Pulmonary artery endothelial cell (primary cell): ENCODE data around the gene PCDHGA1. TPM values are rescaled to one million over a fixed set of nuclear protein-coding genes. Genes with fewer than 3 reads are reported as not detected.
"Not testable (repeated sequence)": the region's sequence is repeated elsewhere in the genome, so short reads cannot be mapped to it uniquely, and the experiment has no call there.

Experiments used
- DNase-seq: peaks from one replicate; pipeline ENCODE4 v3.0.0-alpha.2; 2011; ENCODE audit warnings: low read depth, low spot score
- total RNA-seq: library from RNA; depleted of rRNA; stranded (reverse); fragments of >200 nt; gene quantifications from 2 replicates; pipeline ENCODE4 v1.2.3, GENCODE V29; 2014

Gene PCDHGA1
- total RNA-seq, 1 donor from 2014 or later = 0.20 TPM

DNA sequence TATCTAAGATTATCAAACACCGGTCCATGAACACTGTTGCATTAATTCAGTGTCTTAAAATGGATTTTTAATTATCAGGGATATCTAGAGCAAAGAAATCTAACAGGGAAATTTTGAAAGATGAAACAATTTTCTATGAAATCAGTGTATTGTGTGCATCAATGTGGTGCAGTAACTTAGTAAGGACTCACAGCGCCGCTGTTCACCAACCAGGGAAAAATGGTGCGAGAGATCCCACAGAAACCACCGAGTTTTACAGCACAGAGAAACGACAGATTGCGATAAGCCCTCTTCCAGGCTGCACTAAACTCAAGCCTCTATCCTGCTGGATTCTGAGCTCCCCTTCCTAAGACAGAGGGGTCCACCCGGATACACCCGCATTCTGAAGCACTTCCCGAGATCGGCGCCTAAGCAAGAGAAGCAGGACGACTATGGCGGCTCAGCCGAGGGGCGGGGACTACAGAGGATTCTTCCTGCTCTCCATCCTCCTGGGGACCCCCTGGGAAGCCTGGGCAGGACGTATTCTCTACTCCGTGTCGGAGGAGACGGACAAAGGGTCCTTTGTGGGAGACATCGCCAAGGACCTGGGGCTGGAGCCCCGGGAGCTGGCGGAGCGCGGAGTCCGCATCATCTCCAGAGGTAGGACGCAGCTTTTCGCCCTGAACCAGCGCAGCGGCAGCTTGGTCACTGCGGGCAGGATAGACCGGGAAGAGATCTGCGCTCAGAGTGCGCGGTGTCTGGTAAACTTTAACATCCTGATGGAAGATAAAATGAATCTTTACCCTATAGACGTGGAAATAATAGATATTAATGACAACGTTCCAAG lies 52.4 kb downstream of the PCDHGA1 start, which contains the start of gene PCDHGA7:
PCDHGA7 (plus strand) TSS at position 274 of the 826 bp plus-strand sequence; CDS start at position 432, 158 bp downstream.
- DNase-seq = no peak

DNA sequence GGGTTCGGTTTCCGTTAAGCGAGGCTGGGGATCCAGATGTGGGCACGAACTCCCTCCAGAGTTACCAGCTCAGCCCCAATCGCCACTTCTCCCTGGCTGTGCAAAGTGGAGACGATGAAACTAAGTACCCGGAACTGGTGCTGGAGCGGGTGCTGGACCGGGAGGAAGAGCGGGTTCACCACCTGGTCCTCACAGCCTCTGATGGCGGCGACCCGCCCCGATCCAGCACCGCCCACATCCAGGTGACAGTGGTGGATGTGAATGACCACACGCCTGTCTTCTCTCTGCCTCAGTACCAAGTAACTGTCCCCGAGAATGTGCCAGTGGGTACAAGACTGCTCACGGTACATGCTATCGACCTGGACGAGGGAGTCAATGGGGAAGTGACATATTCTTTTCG lies 53.0 kb downstream of the PCDHGA1 start:
- DNase-seq = no peak

- DNase-seq = no peak
Measured at GRCh38 chr5:141384471-141385267, 54.4 kb downstream of the PCDHGA1 start.

GRCh38 chr5:141387557-141388311 lies 57.4 kb downstream of the PCDHGA1 start, which contains the start of gene PCDHGB4:
Gene PCDHGB4, plus strand, starts transcription at chr5:141387698. Its CDS starts 187 bp downstream, at chr5:141387885.
- DNase-seq = not testable (repeated sequence)

DNA sequence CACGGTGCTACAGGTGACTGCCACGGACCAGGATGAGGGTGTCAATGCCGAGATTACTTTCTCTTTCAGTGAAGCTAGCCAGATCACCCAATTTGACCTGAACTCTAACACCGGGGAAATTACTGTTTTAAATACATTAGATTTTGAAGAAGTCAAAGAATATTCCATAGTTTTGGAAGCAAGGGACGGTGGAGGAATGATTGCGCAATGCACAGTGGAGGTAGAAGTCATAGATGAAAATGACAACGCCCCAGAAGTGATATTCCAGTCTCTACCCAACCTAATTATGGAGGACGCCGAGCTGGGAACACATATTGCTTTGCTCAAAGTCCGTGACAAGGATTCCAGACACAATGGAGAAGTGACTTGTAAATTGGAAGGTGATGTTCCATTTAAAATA lies 58.3 kb downstream of the PCDHGA1 start:
- no peak for DNase-seq

GRCh38 chr5:141389153-141390042 lies 59.1 kb downstream of the PCDHGA1 start:
- no peak for DNase-seq

- no peak for DNase-seq
Measured at GRCh38 chr5:141392429-141393198, 62.3 kb downstream of the PCDHGA1 start, which contains the start of gene PCDHGA8. Gene PCDHGA8, plus strand, starts transcription at chr5:141392633. Its CDS starts 181 bp downstream, at chr5:141392814.

DNA sequence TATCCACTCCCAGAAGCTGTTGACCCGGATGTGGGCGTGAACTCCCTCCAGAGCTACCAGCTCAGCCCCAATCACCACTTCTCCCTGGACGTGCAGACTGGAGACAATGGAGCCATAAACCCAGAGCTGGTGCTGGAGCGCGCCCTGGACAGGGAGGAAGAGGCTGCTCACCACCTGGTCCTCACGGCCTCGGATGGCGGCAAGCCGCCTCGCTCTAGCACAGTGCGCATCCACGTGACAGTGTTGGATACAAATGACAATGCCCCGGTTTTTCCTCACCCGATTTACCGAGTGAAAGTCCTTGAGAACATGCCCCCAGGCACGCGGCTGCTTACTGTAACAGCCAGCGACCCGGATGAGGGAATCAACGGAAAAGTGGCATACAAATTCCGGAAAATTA lies 63.0 kb downstream of the PCDHGA1 start:
- no peak for DNase-seq

DNA sequence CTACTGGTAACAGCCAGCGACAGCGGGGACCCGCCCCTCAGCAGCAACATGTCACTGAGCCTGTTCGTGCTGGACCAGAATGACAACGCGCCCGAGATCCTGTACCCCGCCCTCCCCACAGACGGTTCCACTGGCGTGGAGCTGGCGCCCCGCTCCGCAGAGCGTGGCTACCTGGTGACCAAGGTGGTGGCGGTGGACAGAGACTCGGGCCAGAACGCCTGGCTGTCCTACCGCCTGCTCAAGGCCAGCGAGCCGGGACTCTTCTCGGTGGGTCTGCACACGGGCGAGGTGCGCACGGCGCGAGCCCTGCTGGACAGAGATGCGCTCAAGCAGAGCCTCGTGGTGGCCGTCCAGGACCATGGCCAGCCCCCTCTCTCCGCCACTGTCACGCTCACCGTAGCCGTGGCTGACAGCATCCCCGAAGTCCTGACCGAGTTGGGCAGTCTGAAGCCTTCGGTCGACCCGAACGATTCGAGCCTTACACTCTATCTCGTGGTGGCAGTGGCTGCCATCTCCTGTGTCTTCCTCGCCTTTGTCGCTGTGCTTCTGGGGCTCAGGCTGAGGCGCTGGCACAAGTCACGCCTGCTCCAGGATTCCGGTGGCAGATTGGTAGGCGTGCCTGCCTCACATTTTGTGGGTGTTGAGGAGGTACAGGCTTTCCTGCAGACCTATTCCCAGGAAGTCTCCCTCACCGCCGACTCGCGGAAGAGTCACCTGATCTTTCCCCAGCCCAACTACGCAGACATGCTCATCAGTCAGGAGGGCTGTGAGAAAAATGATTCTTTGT lies 64.3 kb downstream of the PCDHGA1 start:
- DNase-seq = not testable (repeated sequence)

- DNase-seq = not testable (repeated sequence)
Measured at GRCh38 chr5:141397756-141398551, 67.6 kb downstream of the PCDHGA1 start, which contains the start of gene PCDHGB5. Gene PCDHGB5, plus strand, starts transcription at chr5:141397947. Its CDS starts 181 bp downstream, at chr5:141398128.

DNA sequence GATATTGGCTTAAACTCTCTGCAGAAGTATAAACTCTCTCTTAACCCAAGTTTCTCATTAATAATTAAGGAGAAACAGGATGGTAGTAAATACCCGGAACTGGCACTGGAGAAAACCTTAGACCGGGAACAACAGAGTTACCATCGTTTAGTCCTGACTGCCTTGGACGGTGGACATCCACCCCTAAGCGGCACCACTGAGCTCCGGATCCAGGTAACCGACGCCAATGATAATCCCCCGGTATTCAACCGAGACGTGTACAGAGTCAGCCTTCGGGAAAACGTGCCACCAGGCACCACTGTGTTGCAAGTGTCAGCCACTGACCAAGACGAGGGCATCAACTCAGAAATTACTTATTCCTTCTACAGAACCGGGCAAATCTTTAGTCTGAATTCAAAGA lies 68.3 kb downstream of the PCDHGA1 start:
- no peak for DNase-seq

DNA sequence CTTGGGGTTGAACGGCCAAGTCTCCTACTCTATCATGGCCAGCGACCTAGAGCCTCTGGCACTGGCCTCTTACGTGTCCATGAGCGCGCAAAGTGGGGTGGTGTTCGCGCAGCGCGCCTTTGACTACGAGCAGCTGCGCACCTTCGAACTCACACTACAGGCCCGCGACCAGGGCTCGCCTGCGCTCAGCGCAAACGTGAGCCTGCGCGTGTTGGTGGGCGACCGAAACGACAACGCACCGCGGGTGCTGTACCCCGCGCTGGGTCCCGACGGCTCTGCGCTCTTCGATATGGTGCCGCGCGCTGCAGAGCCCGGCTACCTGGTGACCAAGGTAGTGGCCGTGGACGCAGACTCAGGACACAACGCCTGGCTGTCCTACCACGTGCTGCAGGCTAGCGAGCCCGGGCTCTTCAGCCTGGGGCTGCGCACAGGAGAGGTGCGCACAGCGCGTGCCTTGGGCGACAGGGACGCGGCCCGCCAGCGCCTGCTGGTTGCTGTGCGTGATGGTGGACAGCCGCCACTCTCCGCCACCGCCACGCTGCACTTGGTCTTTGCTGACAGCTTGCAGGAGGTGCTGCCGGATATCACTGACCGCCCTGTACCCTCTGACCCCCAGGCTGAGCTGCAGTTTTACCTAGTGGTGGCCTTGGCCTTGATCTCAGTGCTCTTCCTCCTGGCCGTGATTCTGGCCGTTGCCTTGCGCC lies 69.4 kb downstream of the PCDHGA1 start:
- no peak for DNase-seq

GRCh38 chr5:141402553-141403243 lies 72.4 kb downstream of the PCDHGA1 start, which contains the start of gene PCDHGA9:
Gene PCDHGA9, plus strand, starts transcription at chr5:141402778. Its CDS starts 175 bp downstream, at chr5:141402953.
- no peak for DNase-seq

DNA sequence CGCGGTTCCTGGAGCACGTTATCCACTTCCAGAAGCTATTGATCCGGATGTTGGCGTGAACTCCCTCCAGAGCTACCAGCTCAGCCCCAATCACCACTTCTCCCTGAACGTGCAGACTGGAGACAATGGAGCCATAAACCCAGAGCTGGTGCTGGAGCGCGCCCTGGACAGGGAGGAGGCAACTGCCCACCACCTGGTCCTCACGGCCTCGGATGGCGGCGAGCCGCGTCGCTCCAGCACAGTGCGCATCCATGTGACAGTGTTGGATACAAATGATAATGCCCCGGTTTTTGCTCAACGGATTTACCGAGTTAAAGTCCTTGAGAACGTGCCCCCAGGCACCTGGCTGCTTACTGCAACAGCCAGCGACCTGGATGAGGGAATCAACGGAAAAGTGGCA lies 73.1 kb downstream of the PCDHGA1 start:
- DNase-seq = no peak

DNA sequence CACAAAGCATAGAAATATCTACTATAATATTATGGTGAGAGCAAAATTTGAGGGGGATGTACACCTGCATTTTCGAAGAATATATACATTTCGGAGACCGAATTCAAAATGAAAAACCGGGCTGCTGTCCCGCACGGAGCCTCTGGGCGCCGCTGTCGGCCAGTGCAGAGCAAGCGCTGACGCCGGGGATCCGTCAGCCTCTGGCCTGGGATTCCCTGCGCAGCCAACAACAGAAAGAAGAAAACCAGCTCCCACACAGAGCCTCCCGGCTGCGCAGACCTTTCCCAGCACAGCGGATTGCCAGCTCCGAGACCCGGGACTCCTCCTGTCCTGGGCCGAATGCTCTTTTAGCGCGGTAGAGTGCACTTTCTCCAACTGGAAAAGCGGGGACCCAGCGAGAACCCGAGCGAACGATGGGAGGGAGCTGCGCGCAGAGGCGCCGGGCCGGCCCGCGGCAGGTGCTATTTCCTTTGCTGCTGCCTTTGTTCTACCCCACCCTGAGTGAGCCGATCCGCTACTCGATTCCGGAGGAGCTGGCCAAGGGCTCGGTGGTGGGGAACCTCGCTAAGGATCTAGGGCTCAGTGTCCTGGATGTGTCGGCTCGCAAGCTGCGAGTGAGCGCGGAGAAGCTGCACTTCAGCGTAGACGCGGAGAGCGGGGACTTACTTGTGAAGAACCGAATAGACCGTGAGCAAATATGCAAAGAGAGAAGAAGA lies 77.6 kb downstream of the PCDHGA1 start, which contains the start of gene PCDHGB6:
PCDHGB6 (plus strand) TSS at position 232 of the 716 bp plus-strand sequence; CDS start at position 414, 182 bp downstream.
- DNase-seq = not testable (repeated sequence)
